ENCODE measurements around the gene LRRC37A3. TPM values are rescaled to one million over a fixed set of nuclear protein-coding genes. Genes with fewer than 3 reads are reported as not detected.
"Not testable (repeated sequence)": the region's sequence is repeated elsewhere in the genome, so short reads cannot be mapped to it uniquely, and the experiment has no call there.

The LRRC37A3 gene
- total RNA-seq, 1 experiment from 2014 or later = 10.1 TPM

- H3K9me3 ChIP-seq (ENCODE audit: low read length); H3K9ac ChIP-seq (ENCODE audit: low read length); H3K79me2 ChIP-seq (ENCODE audit: low read length); H3K9me2 ChIP-seq (replicated peaks; ENCODE audit: insufficient read depth, low read length); H3K4me2 ChIP-seq (ENCODE audit: low read depth, low read length, poor library complexity, severe bottlenecking); H2AFZ ChIP-seq (ENCODE audit: low read length); H3K4me3 ChIP-seq (ENCODE audit: low read length); H4K20me1 ChIP-seq (ENCODE audit: insufficient read depth, low read depth, low read length); H3K36me3 ChIP-seq (ENCODE audit: insufficient read depth, low read length); H3K27me3 ChIP-seq (ENCODE audit: low read length); H3K4me1 ChIP-seq (ENCODE audit: low read length); H3K27ac ChIP-seq (ENCODE audit: low read length): not testable (repeated sequence)
- peak; percentile 92 for DNase-seq
Measured at GRCh38 chr17:64847504-64848466, 71.5 kb downstream of the LRRC37A3 start.

- not testable (repeated sequence) for H3K79me2 ChIP-seq (ENCODE audit: low read length); H4K20me1 ChIP-seq (ENCODE audit: insufficient read depth, low read depth, low read length)
Measured at GRCh38 chr17:64846892-64847291, 72.4 kb downstream of the LRRC37A3 start.

GRCh38 chr17:64843918-64844317, 75.4 kb downstream of the LRRC37A3 start:
- H2AFZ ChIP-seq (ENCODE audit: low read length); H3K9me3 ChIP-seq (ENCODE audit: low read length); H3K79me2 ChIP-seq (ENCODE audit: low read length); H3K9me2 ChIP-seq (replicated peaks; ENCODE audit: insufficient read depth, low read length); H3K27me3 ChIP-seq (ENCODE audit: low read length); H3K36me3 ChIP-seq (ENCODE audit: insufficient read depth, low read length); H3K4me1 ChIP-seq (ENCODE audit: low read length); H3K4me2 ChIP-seq (ENCODE audit: low read depth, low read length, poor library complexity, severe bottlenecking); DNase-seq; H3K9ac ChIP-seq (ENCODE audit: low read length); H3K27ac ChIP-seq (ENCODE audit: low read length); H4K20me1 ChIP-seq (ENCODE audit: insufficient read depth, low read depth, low read length); H3K4me3 ChIP-seq (ENCODE audit: low read length): not testable (repeated sequence)

More at GRCh38 chr17:64846892-64847291, 72.4 kb downstream of the LRRC37A3 start:
- not testable (repeated sequence) for H3K36me3 ChIP-seq (ENCODE audit: insufficient read depth, low read length); H3K4me3 ChIP-seq (ENCODE audit: low read length); DNase-seq; H3K27ac ChIP-seq (ENCODE audit: low read length); H2AFZ ChIP-seq (ENCODE audit: low read length); H3K4me2 ChIP-seq (ENCODE audit: low read depth, low read length, poor library complexity, severe bottlenecking); H3K9me2 ChIP-seq (replicated peaks; ENCODE audit: insufficient read depth, low read length); H3K27me3 ChIP-seq (ENCODE audit: low read length); H3K9me3 ChIP-seq (ENCODE audit: low read length); H3K4me1 ChIP-seq (ENCODE audit: low read length); H3K9ac ChIP-seq (ENCODE audit: low read length)

- H2AFZ ChIP-seq (ENCODE audit: low read length); H3K4me2 ChIP-seq (ENCODE audit: low read depth, low read length, poor library complexity, severe bottlenecking); H3K4me3 ChIP-seq (ENCODE audit: low read length); H3K9ac ChIP-seq (ENCODE audit: low read length); H3K4me1 ChIP-seq (ENCODE audit: low read length); DNase-seq; H3K36me3 ChIP-seq (ENCODE audit: insufficient read depth, low read length); H3K79me2 ChIP-seq (ENCODE audit: low read length); H3K27me3 ChIP-seq (ENCODE audit: low read length); H3K9me3 ChIP-seq (ENCODE audit: low read length); H3K9me2 ChIP-seq (replicated peaks; ENCODE audit: insufficient read depth, low read length); H3K27ac ChIP-seq (ENCODE audit: low read length); H4K20me1 ChIP-seq (ENCODE audit: insufficient read depth, low read depth, low read length): not testable (repeated sequence)
Measured at GRCh38 chr17:64842900-64843299, 76.4 kb downstream of the LRRC37A3 start.

GRCh38 chr17:64840960-64841359, 78.3 kb downstream of the LRRC37A3 start:
- H3K36me3 ChIP-seq (ENCODE audit: insufficient read depth, low read length); H3K4me3 ChIP-seq (ENCODE audit: low read length); H3K79me2 ChIP-seq (ENCODE audit: low read length); H3K4me1 ChIP-seq (ENCODE audit: low read length); H3K9me2 ChIP-seq (replicated peaks; ENCODE audit: insufficient read depth, low read length); H3K27ac ChIP-seq (ENCODE audit: low read length); H2AFZ ChIP-seq (ENCODE audit: low read length); H4K20me1 ChIP-seq (ENCODE audit: insufficient read depth, low read depth, low read length); H3K4me2 ChIP-seq (ENCODE audit: low read depth, low read length, poor library complexity, severe bottlenecking); H3K27me3 ChIP-seq (ENCODE audit: low read length); H3K9me3 ChIP-seq (ENCODE audit: low read length); DNase-seq; H3K9ac ChIP-seq (ENCODE audit: low read length): not testable (repeated sequence)

GRCh38 chr17:64838513-64838912, 80.8 kb downstream of the LRRC37A3 start:
- H3K36me3 ChIP-seq (ENCODE audit: insufficient read depth, low read length); H3K4me1 ChIP-seq (ENCODE audit: low read length); DNase-seq; H3K9ac ChIP-seq (ENCODE audit: low read length); H4K20me1 ChIP-seq (ENCODE audit: insufficient read depth, low read depth, low read length); H2AFZ ChIP-seq (ENCODE audit: low read length); H3K27ac ChIP-seq (ENCODE audit: low read length); H3K4me3 ChIP-seq (ENCODE audit: low read length); H3K9me3 ChIP-seq (ENCODE audit: low read length); H3K9me2 ChIP-seq (replicated peaks; ENCODE audit: insufficient read depth, low read length); H3K4me2 ChIP-seq (ENCODE audit: low read depth, low read length, poor library complexity, severe bottlenecking); H3K27me3 ChIP-seq (ENCODE audit: low read length): not testable (repeated sequence)
- H3K79me2 ChIP-seq (ENCODE audit: low read length) = peaks cover 15% of the 10 kb centered on the region

- not testable (repeated sequence) for H3K4me1 ChIP-seq (ENCODE audit: low read length); H3K9me2 ChIP-seq (replicated peaks; ENCODE audit: insufficient read depth, low read length); H3K27me3 ChIP-seq (ENCODE audit: low read length); H2AFZ ChIP-seq (ENCODE audit: low read length); H3K9me3 ChIP-seq (ENCODE audit: low read length); H3K36me3 ChIP-seq (ENCODE audit: insufficient read depth, low read length); H4K20me1 ChIP-seq (ENCODE audit: insufficient read depth, low read depth, low read length)
- Histone ChIP-seq H3K4me2 (ENCODE audit: low read depth, low read length, poor library complexity, severe bottlenecking) (peak overlapping the region; percentile 77), H3K27ac (ENCODE audit: low read length) (peak overlapping the region; percentile 84), H3K4me3 (ENCODE audit: low read length) (peak overlapping the region; percentile 73), H3K9ac (ENCODE audit: low read length) (peak overlapping the region; percentile 73), H3K79me2 (ENCODE audit: low read length) (peaks cover 15% of the 10 kb centered on the region)
- peak; percentile 95 for DNase-seq
Measured at GRCh38 chr17:64837018-64837761, 82.1 kb downstream of the LRRC37A3 start.

GRCh38 chr17:64836623-64837017, 82.7 kb downstream of the LRRC37A3 start:
- H4K20me1 ChIP-seq (ENCODE audit: insufficient read depth, low read depth, low read length); H3K9me3 ChIP-seq (ENCODE audit: low read length); H3K9me2 ChIP-seq (replicated peaks; ENCODE audit: insufficient read depth, low read length); H3K36me3 ChIP-seq (ENCODE audit: insufficient read depth, low read length); H2AFZ ChIP-seq (ENCODE audit: low read length); H3K4me1 ChIP-seq (ENCODE audit: low read length); H3K27me3 ChIP-seq (ENCODE audit: low read length): not testable (repeated sequence)
- peak overlapping the region; percentile 73 for H3K9ac ChIP-seq (ENCODE audit: low read length)
- peaks cover 15% of the 10 kb centered on the region for H3K79me2 ChIP-seq (ENCODE audit: low read length)
- peak overlapping the region; percentile 73 for H3K4me3 ChIP-seq (ENCODE audit: low read length)
- peak overlapping the region; percentile 77 for H3K4me2 ChIP-seq (ENCODE audit: low read depth, low read length, poor library complexity, severe bottlenecking)
- H3K27ac ChIP-seq (ENCODE audit: low read length) = 0 out of 2 replicates have a peak overlapping the region, but pooled peaks have one; percentile 54
- DNase-seq = peak; percentile 57
